Measurements from ENCODE around the gene SIAH2. TPM values are rescaled to one million over a fixed set of nuclear protein-coding genes. Genes with fewer than 3 reads are reported as not detected.

The SIAH2 gene
- total RNA-seq, 2 experiments from 2014 or later, result 22.2 to 29.1 TPM

GRCh38 chr3:150765949-150766720, 3.2 kb upstream of the SIAH2 start:
- no TSS peak for BruUV-seq (replicated peaks)
- Histone ChIP-seq H3K79me2 (ENCODE audit: insufficient read depth, low read depth, low read length) (peaks cover 11% of the 10 kb centered on the region; the same call in 1 of the 2 replicates), H3K9me2 (ENCODE audit: insufficient read depth, low read length) (no peaks in the 10 kb centered on the region), H2AFZ (ENCODE audit: low read length) (peak overlapping the region; percentile 47; the same call in 1 of the 2 replicates), H3K4me3 (ENCODE audit: low read depth, low read length, poor library complexity, severe bottlenecking) (peak overlapping the region; percentile 48), H3K4me1 (ENCODE audit: insufficient read depth, low read length, poor library complexity, severe bottlenecking) (peaks cover 52% of the 10 kb centered on the region), H3K4me2 (ENCODE audit: low read length) (peak overlapping the region; percentile 96), H4K20me1 (ENCODE audit: insufficient read depth, low read length) (peaks cover 6% of the 10 kb centered on the region), H3K27ac (ENCODE audit: low read depth, low read length, poor library complexity, severe bottlenecking) (peak overlapping the region; percentile 51), H3K36me3 (ENCODE audit: insufficient read depth, low read length) (no peaks in the 10 kb centered on the region), H3K9me3 (ENCODE audit: low read length) (no peaks in the 10 kb centered on the region)
- peak; percentile 56 for DNase-seq (ENCODE audit: low spot score)
- intact Hi-C loops (cut with micrococcal nuclease; ENCODE audit: unreplicated experiment), result no loop called here
- CTCF ChIA-PET (ENCODE audit: unreplicated experiment), result interaction anchor here (0.6 to 1.2 kb wide), 2 partner anchors 22 to 273 kb away, joined by 3 read pairs; no protein-coding TSS in a partner anchor
- TF ChIP-seq EZH2phosphoT487 (IDR thresholded peaks at IDR 0.05; ENCODE audit: borderline replicate concordance, low read depth, low read length), result no peak
- no peak for TF ChIP-seq CTCF (conservative IDR thresholded peaks at IDR 0.05; ENCODE audit: low read length)
- POLR2A ChIA-PET, result interaction anchor here (0.7 to 1.9 kb wide), 11 partner anchors 10 to 338 kb away, joined by 3 to 8 read pairs (median 4); no protein-coding TSS in a partner anchor

GRCh38 chr3:150764967-150765366, 2.0 kb upstream of the SIAH2 start:
- peak overlapping the region; percentile 96 for H3K4me2 ChIP-seq (ENCODE audit: low read length)
- POLR2A ChIA-PET, result interaction anchor here (0.8 to 3.8 kb wide), 11 partner anchors 10 to 355 kb away, joined by 3 to 23 read pairs (median 3); no protein-coding TSS in a partner anchor
- H3K4me1 ChIP-seq (ENCODE audit: insufficient read depth, low read length, poor library complexity, severe bottlenecking), result peaks cover 64% of the 10 kb centered on the region
- H4K20me1 ChIP-seq (ENCODE audit: insufficient read depth, low read length), result peaks cover 18% of the 10 kb centered on the region
- TF ChIP-seq CTCF (conservative IDR thresholded peaks at IDR 0.05; ENCODE audit: low read length) (no peak), EZH2phosphoT487 (IDR thresholded peaks at IDR 0.05; ENCODE audit: borderline replicate concordance, low read depth, low read length) (no peak)
- no peak overlapping the region for H2AFZ ChIP-seq (ENCODE audit: low read length)
- H3K9me2 ChIP-seq (ENCODE audit: insufficient read depth, low read length), result no peaks in the 10 kb centered on the region
- no peaks in the 10 kb centered on the region for H3K9me3 ChIP-seq (ENCODE audit: low read length)
- no TSS peak for BruUV-seq (replicated peaks)
- CTCF ChIA-PET (ENCODE audit: unreplicated experiment), result interaction anchor here (0.8 kb wide), 1 partner anchor 20 kb away, joined by 3 read pairs; no protein-coding TSS in a partner anchor
- peaks cover 20% of the 10 kb centered on the region; the same call in 1 of the 2 replicates for H3K79me2 ChIP-seq (ENCODE audit: insufficient read depth, low read depth, low read length)
- DNase-seq (ENCODE audit: low spot score), result no peak
- intact Hi-C loops (cut with micrococcal nuclease; ENCODE audit: unreplicated experiment), result loop anchor here (5.0 kb wide), 1 partner anchor 43 kb away; no protein-coding TSS in a partner anchor
- H3K27ac ChIP-seq (ENCODE audit: low read depth, low read length, poor library complexity, severe bottlenecking), result no peak overlapping the region
- no peaks in the 10 kb centered on the region for H3K36me3 ChIP-seq (ENCODE audit: insufficient read depth, low read length)
- no peak overlapping the region for H3K4me3 ChIP-seq (ENCODE audit: low read depth, low read length, poor library complexity, severe bottlenecking)

Measured in OCI-LY7 (cell line).